ENCODE measurements around the gene SMYD3. TPM values are rescaled to one million over a fixed set of nuclear protein-coding genes. Genes with fewer than 3 reads are reported as not detected.

The SMYD3 gene
- total and polyA plus RNA-seq, 2 donors (not counting 3 experiments of a cell fraction or from before 2014, with no cell fraction given), result 16.0 to 32.1 TPM

- H3K9me1 ChIP-seq (replicated peaks; ENCODE audit: control insufficient read depth, extremely low read depth, insufficient read depth, low read length), result no peaks in the 10 kb centered on the region
- intact Hi-C loops (cut with micrococcal nuclease), result loop anchor here (1.0 to 5.0 kb wide), 5 partner anchors 77 to 1462 kb away; partner anchors contain the start of gene KIF26B
- DNase-seq (ENCODE audit: low read depth, low spot score) (no peak), FAIRE-seq (peak; percentile 33)
- no peaks in the 10 kb centered on the region for H3K79me2 ChIP-seq (ENCODE audit: control insufficient read depth, insufficient read depth, low read length)
- peak overlapping the region; percentile 50 for H3K27ac ChIP-seq (ENCODE audit: insufficient read depth, low read depth, low read length)
- peaks cover 22% of the 10 kb centered on the region for H3K4me1 ChIP-seq (ENCODE audit: control insufficient read depth, extremely low read depth, insufficient read depth, low read length)
- POLR2A ChIA-PET, result no interaction called here
- CTCF ChIA-PET, result interaction anchor here (0.6 to 3.4 kb wide), 6 partner anchors 13 to 1138 kb away, joined by 3 to 34 read pairs (median 4); no protein-coding TSS in a partner anchor
- H2AFZ ChIP-seq (ENCODE audit: low read depth, low read length), result no peak overlapping the region
- dilution Hi-C loops (cut with MboI; ENCODE audit: extremely low pct_ligation_motif_present, low sequenced_read_pairs), result no loop called here
- H4K20me1 ChIP-seq (replicated peaks; ENCODE audit: control insufficient read depth, extremely low read depth, insufficient read depth, low read length), result no peaks in the 10 kb centered on the region
- peak overlapping the region; percentile 55 for H3K4me2 ChIP-seq (ENCODE audit: insufficient read depth, low read length)
- no peak overlapping the region for H3K4me3 ChIP-seq (replicated peaks in 1 of 3; ENCODE audit: insufficient read depth in 1 of 3, low read depth in 1 of 3, low read length in 3 of 3)
- no peaks in the 10 kb centered on the region for H3K27me3 ChIP-seq (ENCODE audit: control insufficient read depth in 2 of 2, insufficient read depth in 2 of 2, low read length in 2 of 2)
- H3K9ac ChIP-seq (replicated peaks; ENCODE audit: extremely low read depth, insufficient read depth, low read length), result no peak overlapping the region
- BruUV-seq (replicated peaks), result TSS peak; percentile 58
- H3K36me3 ChIP-seq (ENCODE audit: control insufficient read depth in 2 of 2, extremely low read depth in 1 of 2, insufficient read depth in 2 of 2, low read length in 2 of 2), result no peaks in the 10 kb centered on the region
- TF ChIP-seq JUN (IDR thresholded peaks at IDR 0.05; ENCODE audit: borderline replicate concordance, insufficient read depth, insufficient read length, low read depth) (no peak), FOS (IDR thresholded peaks at IDR 0.05; ENCODE audit: borderline replicate concordance, insufficient read depth, low read length) (no peak), EZH2 (IDR thresholded peaks at IDR 0.05; ENCODE audit: borderline replicate concordance, low read depth, low read length, severe bottlenecking) (no peak), POLR2A (IDR thresholded peaks at IDR 0.05; ENCODE audit: low read depth, low read length) (no peak), MYC (IDR thresholded peaks at IDR 0.05; ENCODE audit: low read depth, low read length) (no peak), CTCF (IDR thresholded peaks at IDR 0.05; ENCODE audit: extremely low read depth in 1 of 2, insufficient read depth in 1 of 2, low read depth in 1 of 2, low read length in 2 of 2) (no peak), GATA2 (IDR thresholded peaks at IDR 0.05; ENCODE audit: insufficient read depth, insufficient read length, low read depth, low read length) (no peak), POLR2AphosphoS5 (IDR thresholded peaks at IDR 0.05; ENCODE audit: insufficient read depth, low read depth, low read length) (no peak), MAX (IDR thresholded peaks at IDR 0.05; ENCODE audit: insufficient read depth, insufficient read length) (no peak)
- no peaks in the 10 kb centered on the region for H3K9me3 ChIP-seq (replicated peaks; ENCODE audit: control insufficient read depth, insufficient read depth, low read length)
Observed at GRCh38 chr1:245875581-245876261, 631.4 kb downstream of the SMYD3 start.
